GM21367 (cell line): ENCODE data around the gene CACNA1F.

Experiments
- ATAC-seq: cut with Tn5 transposase; IDR thresholded peaks from one replicate; pipeline ENCODE4 v1.9.1; 2021; ENCODE audit not compliant: unreplicated experiment

The CACNA1F gene

DNA sequence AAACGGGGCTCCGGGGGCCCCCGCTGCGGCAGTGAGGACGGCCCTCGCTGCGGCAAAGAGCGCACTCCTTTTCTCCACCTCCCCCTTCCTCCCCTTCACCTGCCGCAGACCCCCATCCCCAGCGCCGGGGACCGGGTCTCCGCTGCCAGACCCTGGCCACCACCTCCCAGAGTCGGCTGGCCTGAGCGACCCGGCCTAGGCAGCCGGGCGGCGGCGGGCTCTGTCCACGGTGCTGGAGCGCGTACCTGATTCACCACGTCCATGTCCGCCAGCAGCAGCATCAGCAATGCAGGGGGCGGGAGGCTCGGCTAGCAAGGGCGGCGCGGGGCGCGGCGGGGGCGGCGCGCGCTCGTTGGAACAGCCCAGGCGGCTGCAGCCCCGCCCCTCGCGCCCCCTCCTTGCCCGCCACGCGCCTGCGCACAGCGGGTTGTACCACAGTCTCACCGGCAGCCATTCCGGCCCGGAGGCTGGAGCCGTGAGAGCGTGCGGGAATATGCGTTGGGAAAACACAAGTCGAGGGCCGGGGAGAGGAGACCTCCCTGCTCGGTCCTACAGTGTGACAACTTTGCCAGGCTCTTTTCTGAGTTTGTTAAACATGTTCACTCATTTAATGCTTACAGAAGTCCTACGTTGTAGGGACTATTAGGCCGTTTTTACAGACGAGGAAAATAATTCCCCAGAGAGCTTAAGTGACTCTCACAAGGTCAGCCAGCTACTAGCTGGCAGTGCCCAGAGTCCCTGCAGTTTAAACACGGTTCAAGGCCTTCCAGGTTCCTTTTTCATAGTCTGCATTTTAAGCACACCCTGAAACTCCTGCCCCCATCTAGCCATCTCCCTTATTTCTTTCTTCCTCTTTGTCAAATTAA is 33.0 kb downstream of the CACNA1F start, which contains the start of gene SYP:
Gene SYP (minus strand): TSS at position 288 of the 866 bp plus-strand sequence. CDS start 7 bp downstream, at position 281.
- peak; percentile 91 for ATAC-seq

DNA sequence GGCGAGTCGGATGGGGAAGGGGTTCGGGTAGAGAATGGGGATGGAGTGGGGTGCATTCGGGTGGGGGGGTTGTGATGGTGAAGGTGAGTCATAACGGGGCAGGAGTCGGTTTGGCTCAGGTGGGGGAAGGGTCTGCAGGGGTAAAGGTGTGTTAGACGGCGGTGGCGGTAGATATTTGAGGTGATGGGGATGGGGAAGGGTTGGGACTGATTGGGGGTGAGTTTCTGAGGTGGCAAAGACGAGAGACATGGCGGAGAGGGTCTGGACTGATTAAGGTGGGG is 33.9 kb downstream of the CACNA1F start:
- no peak for ATAC-seq

DNA sequence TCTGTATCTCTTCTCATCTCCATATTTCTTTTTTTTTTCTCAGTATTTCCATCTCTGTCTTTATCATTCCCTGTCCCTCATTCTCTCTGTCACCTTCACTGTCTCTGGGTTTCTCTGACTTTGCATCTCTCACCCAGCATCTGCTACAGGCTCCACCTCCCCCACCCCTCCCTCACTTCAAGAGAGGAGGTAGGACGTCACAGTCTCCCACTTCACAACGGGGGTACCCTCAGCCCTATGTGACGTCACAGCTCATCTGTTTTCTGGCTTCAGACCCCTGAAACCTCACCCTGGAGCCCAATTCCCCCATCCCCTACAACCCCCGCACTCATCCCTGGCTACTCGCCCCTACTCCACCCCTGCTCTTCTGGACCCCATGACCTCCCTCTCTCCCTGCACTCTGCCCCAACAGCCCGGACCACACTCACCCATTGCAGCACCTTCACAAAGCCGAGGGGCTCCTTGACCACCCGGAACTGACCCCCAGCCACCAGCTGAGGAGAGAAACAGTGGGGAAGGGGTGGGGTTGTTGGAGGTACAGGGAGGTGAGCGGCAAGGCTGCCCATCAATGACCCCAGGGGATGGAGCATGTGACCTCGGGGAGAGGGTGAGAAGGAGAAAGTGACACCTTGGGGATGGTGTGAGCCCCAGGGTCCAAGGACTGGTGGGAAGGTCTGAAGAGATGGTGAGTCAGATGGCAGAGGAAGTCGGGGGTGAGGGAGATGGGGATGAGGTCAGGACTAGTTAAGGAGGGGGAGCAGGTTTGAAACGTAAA is 34.4 kb downstream of the CACNA1F start:
- ATAC-seq = no peak

DNA sequence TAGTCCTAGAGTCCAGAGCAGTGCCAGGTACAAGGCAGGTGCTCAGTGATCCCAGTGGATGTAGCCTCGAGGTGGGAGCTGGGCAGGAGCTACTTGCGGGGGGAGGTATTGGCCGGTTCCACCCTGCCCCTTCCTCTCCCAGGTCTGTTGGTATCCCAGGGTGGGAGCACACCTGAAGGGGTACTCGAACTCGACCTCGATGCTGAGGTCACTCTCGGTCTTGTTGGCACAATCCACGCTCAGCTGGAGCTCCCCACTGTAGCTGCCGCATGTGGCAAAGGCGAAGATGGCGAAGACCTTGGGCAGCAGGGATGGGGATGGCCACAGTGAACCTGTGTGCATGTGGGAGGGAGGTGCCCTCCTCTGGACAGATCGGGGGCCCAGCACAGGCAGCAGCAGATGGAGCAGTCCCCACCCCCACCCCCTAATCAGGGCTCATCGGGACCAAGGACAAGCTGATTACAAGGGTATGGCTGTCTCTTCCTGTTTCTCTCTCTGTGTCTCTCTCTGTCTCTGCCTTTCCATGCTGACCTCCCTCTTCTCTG is 35.5 kb downstream of the CACNA1F start:
- no peak for ATAC-seq

DNA sequence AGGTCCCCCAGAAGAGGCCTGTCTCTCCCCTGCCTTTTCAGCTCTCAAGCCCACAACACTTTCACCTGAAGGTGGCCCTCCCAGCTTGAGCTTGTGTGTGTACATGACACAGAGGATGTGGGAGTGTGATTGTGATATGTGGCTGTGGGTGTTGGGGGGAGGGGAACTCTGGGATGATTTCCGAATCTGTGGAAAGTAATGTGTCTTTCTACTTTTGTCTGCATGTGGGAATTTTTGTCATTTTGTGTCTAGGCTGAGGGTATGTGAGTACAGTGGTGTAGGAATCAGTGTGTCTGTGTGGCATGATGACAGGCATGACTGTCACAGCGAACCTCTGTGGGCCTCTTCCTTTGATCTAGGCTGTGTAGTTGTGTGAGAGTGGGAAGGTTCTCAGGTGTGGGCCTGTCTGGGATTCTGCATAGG is 39.6 kb downstream of the CACNA1F start:
- ATAC-seq = no peak

DNA sequence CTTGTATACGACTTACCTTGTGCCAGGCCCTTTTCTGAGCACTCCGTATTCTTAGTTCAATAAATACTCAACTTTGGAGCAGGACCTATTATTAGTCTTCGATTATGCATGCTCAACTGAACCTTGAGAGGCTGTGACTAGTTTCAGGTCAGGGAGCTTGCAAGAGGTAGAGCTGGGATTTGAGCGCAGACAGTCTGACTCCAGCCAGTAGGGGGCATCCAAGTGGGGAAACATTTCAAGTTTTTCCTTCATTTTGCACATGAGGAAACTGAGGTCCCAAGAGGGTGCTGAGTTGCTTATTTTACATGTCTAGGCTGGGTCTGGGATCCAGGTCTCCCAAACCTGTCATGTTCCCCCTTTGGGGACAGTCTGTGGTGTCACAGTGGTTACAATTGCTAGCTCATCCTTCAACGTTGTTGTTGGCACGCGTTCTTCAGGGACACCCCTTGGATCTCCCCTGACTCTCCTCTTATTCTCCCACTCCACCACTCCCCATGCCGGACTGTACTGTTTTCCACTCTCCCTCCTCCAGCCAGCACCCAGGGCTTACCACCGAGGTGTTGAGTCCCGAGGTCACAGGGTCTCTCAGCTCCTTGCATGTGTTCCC is 40.3 kb downstream of the CACNA1F start:
- ATAC-seq = no peak

DNA sequence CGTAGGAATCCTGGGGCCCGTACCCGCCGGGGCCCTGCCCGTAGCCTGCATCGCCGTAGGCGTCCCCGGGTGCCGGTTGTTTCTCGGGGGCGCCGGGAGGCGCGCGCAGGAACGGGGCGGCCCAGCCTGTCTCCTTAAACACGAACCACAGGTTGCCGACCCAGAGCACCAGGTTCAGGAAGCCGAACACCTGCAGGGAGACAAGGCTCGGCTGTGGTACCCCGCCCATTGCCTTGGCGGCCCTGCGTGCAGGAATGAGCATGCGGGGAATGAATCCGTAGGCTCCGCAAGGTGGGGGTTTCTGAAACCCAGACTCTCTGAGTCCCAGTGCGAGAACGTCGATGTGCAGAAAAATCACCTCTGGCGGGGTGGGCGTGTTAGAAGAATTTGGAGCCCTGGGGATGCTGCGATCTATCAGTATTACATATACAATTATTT is 41.5 kb downstream of the CACNA1F start:
- no peak for ATAC-seq

DNA sequence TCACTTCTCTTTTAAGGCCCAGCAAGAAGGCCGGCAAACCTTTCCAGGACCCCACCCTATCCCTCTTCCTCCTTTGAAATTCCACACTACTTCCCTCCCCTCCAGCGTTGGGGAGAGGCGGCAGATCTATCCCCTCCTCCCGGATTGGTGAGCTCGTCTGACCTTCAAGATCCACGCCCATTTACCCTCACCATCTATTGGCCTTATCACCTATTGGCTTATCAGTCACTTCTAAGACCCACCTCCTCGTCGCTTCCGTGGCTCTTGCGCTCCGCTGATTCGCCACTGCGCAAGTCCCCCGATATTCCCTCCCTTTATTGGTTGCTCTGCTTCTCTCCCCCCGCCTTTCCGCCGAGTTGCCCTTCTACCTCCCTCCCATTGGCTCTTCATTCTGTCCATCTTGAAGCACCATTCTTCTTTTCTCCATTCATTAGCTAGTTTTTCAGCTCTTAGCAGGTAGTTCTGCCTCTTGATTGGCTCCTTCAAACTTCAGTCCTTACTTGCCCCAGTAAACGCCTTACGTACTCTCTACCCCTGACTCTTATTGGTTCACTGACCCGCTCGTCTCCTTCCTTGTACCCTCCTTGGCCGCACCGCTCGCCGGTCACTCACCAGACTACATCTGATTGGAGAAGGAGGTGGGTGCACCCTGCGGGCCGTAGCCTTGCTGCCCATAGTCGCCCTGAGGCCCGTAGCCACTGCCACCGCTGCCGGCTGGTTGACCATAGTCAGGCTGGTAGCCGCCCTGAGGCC is 42.1 kb downstream of the CACNA1F start:
- ATAC-seq = peak; percentile 84

DNA sequence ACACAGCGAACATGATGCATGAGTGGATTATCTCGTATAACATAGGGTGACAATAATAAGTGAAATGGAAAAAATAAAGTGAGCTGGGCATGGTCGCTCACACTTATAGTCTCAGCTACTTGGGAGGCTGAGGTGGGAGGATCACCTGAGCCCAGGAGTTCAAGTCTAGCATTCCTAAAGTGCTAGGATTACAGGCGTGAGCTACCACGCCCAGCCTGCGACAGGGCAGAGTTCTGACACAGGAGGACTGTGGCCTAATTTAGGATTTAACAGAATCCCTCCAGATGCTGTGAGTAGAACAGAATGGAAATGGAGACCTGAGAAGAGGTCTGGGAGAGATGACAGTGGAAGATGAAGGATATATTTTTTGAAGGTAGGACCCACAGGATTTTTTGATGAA is 43.5 kb downstream of the CACNA1F start:
- no peak for ATAC-seq

DNA sequence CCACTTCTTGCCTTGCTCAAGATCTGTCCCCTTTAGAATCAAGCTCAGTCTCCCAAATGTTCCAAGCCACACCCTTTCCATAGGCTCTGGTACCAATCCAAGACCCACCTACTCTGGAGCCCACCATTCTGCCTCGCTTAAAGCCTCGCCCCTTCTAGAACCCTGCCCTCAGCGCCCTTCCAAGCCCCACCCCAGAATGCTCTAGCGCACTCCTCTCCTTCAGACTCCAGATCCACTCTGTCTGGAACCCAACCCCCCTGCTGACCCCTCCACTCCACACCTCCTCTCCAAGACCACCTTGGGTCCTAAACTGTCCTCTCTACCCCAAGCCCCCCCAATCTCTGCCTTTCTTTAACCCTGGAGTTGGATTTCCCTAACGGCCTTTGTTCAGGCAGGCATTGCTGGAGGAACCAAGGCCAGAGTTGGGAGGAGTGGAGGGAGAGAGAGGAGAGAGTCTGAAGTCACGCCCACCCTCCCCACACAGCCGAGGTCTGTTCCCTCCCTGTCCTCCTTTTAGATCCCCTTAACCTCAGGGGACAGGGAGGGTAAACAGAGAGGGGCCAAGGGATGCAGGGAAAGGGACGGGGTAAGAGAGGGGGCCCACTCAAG is 44.6 kb downstream of the CACNA1F start:
- ATAC-seq = no peak

DNA sequence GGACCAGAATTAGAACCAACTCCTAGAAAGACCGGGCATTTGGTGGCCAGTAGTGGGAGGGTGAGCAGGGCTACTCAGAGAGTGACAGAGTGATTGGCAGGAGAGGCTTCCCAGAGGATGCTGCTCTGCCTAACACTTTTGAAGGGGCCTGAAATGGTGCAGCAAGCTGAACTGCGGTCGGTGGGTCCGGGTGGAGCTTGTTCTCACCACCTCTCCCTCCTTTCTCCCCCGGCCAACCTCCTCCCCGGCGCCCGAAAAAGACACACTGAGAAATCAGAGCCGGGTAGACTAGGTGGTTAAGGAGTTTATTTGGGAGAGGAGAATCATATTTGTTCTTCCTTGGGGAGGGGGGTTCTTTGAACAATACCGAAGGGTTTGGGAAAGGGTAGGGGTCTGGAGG is 45.6 kb downstream of the CACNA1F start:
- ATAC-seq = no peak

DNA sequence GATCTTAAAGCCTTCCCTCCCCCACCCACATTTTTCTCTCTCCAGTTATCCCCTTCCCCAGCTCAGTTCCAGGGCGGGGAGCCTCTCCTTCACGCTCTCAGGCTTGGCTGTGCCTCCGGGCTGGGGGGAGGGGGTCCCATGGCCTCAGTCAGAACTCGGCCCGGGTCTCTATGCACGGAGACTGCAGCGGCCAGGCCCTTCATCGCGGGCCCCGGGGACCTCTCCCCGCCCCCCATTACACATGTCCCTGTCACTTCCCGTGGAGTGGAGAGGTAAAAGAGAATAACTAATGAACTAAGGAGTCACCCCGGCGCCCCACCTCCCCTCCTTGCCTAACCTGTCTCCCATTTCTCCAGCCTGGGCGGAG is 46.1 kb downstream of the CACNA1F start:
- ATAC-seq = no peak

DNA sequence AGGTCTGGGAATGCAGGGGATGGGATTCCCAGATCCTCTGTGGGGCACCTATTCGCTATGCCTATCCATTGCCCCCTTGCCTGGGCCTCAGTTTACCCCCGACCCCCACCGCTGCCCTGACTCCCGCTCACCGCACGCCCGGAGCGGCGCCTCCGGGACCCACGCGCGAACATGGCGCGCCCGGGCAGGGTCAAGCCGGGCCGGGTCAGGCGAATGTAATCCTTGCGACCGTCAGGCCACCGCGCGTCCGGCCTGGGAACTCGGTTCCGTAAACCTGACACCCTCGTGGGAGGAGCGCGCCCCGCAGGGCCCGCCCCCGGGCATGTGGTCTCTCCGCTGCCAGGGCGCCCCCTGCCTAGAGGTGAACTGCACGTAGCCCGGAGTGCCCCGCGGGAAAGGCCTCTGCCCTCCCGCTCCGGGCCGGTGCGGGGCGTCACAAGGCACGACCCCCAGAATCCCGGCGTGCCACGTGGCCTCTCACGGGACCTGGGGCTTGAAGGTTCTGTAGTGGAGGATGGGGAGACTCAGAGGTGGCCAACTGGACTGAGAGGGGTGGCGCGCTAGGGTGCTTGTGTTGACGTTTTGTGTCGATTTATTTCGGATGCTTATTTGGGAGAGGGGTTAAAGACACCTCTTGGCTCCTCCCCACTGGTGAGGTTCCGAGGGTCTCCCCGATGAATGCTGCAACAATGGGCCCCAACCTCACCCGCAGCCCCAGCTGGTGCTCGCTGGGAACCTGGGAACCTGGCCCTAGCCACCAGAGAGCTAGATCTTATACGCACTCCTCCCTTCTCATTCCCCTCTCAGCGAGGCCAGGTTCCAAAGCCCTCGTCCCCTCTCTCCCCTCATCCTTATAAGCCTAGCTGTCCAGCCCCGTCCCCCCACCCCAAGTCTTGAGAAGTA is 46.8 kb downstream of the CACNA1F start, which contains the start of gene PRICKLE3:
Gene PRICKLE3 (minus strand): TSS at position 249 of the 903 bp plus-strand sequence. CDS start 76 bp downstream, at position 173.
- ATAC-seq = peak; percentile 28

DNA sequence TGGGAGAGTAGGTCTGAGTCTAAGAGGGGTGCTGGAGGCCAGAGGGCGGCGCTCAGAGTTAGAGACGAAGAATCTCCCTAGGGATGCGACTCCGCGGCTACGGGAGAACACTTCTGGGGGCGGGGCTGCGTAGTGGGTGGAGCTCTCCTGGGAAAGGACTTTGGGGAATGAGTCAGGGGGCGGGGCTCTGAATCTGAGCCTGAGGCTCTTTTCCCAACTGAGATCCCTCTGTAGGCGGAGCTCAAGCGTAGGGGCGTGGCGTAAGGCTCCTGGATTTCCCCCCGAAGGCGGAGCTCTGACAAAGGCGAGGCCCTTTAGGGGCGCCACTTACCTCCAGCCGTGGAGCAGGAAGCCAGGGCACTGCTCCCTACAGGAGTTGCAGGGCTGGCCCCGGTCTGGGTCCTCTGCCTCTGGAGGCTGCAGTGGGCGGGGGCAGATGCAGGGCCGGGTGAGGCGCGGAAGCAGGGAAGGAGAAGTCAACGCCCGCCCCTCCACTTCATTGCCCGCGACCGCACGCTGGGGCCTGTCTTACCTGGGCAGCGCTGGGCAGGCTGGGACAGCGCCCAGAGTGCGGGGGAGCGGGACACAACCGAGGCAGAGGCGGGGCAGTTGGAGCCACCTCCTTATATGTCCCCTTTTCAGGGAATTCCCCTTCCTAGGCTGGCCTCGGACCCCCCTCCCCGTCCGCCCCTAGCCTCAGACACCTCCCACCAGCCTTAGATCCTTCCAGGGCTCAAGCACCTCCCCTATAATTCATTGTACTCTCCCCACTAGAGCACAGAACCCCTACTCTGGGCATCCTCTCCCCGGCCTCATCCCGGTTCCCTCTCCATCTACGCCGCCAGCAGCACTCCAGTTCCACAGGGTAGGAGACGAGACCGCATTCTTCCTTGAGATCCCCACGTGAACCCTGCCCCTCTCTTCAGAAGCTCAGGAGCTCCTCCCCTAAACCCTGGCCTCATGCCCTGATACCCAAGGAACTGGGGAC is 48.6 kb downstream of the CACNA1F start:
- ATAC-seq = no peak

DNA sequence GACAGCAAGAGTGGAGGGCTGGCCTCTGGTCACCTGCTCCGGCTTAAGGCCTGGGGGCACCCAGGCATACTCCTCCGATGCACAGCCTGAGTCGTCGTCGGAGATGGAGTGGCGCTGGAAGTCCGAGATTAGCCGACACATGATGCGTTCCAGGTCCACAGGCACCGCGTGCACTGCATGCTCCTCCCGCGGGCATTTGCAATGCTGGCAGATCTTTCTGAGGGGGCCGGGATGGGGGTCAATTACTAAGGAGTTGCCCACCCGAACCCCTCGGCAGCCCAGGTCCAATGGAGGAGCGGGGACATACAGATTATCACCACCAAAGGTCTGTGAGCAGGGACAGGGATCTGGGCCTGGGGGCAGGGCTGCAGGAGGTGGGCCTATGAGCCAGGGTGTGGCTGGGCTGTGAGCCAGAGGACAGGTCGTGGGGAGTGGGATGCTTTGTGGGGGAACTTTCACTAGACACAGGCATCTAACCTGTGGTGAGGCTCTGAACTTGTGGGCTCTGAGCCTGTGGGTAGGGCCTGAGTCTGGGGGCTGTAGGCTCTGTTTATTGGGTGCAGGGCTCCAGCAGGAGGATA is 49.3 kb downstream of the CACNA1F start:
- no peak for ATAC-seq

DNA sequence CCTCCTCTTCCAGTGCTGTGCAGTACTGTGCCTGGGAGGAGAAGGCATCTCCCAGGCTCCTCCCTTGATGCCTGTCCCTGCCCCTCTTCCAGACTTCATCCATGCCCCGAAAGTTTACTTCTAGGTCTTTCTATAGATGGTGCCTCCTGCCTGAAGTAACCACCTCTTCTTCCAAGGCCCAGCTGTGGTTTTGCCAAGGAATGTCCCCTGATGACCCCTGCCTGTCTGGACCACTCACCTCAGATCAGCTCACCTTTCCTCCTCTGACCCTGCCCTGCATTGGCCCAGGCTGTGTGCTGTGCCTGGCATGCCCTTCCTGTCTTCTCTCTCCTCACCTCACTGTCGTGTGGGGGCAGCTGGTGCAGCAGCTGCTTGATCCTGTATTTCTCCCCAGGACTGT is 53.8 kb downstream of the CACNA1F start:
- no peak for ATAC-seq

DNA sequence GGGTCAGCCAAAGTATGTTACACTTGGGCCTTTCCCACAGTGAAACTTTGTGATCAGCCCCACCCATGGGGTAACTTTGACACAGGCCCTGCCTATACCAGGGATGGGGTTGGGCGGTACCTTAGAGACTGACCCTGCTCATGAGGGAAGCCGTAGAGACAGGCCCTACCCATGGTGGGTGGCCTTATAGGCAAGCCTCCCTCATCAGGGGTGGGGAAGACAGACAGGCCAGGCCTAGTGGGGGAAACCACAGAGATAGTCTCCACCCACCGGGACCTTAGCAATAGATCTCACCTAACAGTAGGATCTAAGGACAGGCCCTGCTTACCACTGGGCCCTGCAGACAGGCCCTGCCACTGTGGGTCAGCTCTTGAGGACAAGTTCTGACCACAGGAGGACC is 54.6 kb downstream of the CACNA1F start:
- ATAC-seq = no peak
